GM10266 (cell line): ENCODE results near the gene MYL3.

Experiments used
- DNase-seq: peaks from one replicate; pipeline ENCODE4 v3.0.0; 2012; ENCODE audit errors: extremely low spot score
- TF ChIP-seq, protein P1 (sequence below): IDR thresholded peaks from 2 replicates; pipeline ENCODE4 v1.5.1; 2012; ENCODE audit warnings: mild to moderate bottlenecking, low read depth; ENCODE audit not compliant: control insufficient read depth, insufficient read depth; ENCODE audit errors: missing control alignments

The MYL3 gene

DNA sequence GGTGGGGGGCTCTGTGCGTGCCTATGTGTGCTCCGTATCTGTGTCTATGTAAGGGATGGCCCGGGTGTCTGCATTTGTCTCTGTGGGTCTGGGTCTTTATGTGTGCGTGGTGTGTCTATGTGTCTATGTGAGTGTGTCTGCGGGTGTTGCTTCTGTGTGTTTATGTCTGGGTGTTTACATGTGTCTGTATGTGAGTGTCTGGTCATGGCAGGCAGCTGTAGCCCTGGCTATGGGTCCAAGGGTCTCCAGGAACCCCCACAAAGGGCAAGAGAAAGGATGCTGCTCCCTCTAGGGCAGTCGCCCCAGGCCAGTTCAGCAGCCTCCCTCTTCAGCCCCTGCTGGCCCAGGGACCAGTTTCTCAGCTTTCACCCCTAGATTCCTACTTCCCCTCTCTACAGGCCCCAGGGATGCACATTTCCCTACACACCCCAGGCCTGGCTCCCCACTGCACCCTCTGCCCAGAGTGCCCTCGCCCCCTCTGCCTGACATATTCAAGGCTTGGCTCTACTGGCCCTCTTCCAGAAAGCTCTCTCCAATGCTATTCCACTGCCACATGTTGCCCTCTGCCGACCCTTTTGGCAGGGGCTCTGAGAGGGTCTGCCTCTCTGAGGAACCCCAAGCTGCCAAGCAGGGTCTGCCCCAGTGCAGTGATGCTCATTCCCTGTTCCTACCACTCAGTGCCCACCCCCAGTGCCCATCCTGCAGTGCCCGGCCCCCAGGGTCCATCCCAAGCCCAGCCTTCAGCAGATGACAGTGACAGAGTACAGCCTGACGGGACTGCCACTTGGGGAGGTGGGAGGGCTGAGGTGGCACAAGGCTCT is 1.0 kb upstream of the MYL3 start:
- TF ChIP-seq, protein P1, sequence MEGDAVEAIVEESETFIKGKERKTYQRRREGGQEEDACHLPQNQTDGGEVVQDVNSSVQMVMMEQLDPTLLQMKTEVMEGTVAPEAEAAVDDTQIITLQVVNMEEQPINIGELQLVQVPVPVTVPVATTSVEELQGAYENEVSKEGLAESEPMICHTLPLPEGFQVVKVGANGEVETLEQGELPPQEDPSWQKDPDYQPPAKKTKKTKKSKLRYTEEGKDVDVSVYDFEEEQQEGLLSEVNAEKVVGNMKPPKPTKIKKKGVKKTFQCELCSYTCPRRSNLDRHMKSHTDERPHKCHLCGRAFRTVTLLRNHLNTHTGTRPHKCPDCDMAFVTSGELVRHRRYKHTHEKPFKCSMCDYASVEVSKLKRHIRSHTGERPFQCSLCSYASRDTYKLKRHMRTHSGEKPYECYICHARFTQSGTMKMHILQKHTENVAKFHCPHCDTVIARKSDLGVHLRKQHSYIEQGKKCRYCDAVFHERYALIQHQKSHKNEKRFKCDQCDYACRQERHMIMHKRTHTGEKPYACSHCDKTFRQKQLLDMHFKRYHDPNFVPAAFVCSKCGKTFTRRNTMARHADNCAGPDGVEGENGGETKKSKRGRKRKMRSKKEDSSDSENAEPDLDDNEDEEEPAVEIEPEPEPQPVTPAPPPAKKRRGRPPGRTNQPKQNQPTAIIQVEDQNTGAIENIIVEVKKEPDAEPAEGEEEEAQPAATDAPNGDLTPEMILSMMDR = no peak
- no peak for DNase-seq

DNA sequence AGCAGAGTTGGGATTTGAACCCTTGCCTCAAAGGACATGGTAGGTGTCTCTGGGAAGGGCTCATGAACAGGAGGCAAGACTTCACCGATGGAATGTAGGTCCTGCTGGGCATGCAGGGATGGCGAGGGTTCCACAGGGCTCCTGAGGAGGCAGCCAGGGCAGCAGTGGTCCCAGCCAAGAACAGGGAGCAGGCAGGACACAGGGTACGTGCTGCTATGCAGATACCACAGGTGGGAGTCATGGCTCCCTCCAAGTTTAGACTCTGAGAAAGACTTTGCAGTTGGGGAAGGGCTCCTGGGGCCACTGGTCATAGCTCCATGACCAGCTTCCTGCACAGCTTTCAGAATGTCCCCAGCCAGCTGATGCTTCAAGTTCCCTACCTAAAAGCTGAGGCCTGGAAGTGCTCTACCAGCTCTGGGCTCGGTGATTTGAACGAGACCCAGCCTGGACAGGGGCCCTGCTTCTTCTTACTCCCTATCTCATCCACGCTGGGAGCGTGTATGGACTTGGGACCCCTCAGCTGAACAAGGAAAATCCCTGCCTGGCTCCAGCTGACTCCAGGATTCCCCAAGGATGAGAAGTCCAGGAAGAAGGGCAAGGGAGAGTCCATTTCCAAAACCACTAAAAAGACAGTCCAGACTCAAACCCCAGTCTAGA is 747 bp downstream of the MYL3 start:
- TF ChIP-seq, protein P1 = no peak
- no peak for DNase-seq

DNA sequence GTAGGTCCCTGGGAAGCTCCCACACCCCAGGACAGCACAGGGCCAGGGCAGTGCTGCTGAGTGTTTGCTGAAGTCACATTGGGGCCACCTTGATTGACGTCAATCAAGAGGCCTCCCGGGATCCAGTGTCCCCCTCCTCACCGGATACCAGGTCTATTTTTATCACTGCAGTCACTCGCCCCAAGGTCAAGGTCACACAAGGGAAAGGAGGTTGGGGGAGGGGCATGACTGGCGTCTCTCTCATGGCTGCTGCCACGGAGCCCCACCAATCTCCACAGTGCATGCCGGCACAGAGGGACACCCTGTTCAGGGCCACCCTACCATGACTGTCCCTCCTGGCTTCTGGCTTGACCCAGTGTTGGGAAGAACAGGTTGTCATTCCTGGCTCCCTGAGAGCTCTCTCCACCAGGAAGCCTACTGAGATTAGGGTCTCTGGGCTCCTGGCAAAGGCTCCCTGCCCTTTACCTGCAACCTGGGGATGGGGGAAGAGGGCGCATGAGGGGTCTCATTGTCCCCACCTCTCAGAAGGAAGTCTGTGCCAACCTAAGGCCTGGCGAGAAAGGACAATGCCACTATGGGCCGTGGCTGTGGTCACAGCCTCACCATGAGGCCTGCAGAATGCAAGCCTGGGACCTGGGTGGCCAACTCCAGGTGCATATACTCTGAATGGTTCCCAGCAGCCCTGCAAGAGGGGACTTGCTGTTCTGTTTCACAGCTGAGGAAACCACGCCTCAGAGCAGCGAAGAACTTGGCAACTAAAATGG is 1.5 kb downstream of the MYL3 start:
- DNase-seq = no peak
- TF ChIP-seq, protein P1 = no peak

DNA sequence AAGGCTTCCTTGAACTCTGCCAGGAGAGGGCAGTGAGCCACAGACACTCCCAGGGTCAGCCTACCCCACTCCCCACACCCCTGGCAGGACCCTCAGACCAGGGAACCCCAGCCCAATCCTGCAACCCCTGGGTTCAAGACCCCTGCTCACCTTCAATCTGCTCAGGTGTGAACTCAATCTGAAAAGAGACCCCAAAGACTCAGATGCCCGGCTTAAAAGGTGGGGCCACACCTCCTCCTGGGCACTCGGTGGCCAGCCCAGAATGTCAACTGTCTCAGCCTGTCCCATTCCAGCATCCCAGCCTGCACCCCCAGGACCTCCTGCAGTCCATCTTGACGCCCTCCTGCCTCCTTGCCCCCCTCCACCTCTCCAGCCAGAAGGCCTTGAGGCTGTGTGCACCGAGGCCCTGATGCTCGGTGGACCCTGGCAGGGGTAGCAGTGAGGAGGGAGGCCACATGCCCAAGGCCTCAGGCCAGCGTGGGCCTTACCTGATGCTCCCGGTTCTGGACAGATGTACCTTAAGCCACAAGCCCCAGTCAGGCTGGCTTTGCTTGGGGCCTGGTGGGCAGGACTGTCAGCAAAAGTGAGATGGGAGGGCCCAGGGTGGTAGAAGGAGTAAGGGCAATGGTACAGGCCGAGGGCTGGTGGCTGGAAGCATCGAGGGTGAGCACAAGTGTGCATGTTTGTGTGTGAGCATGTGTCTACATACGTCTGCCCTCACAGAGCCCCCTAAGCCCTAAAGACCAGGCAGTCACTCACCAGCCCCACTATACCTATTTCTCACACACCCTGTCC is 2.2 kb downstream of the MYL3 start:
- no peak for DNase-seq

DNA sequence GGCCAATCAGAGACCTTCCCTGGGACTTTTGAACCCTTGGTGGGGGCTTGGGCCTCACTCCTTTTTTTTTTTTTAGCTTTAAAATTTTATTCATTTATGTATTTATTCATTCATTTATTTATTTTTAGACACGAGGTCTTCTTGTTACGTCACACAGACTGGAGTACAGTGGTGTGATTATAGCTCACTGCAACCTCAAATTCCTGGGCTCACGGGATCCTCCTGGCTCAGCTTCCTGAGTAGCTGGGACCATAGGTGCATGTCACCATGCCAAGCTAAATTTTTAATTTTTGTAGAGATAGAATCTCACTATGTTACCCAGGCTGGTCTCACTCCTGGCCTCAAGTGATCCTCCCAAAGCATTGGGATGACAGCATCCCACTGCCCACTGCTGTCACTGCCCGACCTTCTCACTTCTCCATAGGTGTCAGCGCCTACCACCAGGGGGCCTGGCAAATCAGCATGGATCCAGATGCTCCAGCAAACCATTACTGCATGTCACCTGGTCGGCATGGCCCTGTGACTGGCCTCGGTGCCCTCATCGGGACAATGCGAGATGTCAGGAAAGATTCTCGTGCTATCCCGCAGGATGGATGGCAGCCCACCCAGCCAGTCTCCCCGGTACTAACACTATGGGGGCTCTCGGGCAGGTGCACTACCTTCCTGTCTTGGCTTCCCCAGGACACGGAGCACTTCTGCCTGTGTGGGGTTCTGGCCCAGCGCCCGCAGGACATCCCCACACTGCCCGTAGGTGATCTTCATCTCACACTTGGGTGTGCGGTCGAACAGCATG is 3.0 kb downstream of the MYL3 start:
- no peak for DNase-seq
- TF ChIP-seq, protein P1 = peak; percentile 28

More for the DNA sequence above, 2.2 kb downstream of the MYL3 start:
- TF ChIP-seq, protein P1 = no peak
